Psoas muscle (tissue), 8 donors: ENCODE results near the gene ACER3. TPM values are rescaled to one million over a fixed set of nuclear protein-coding genes. Genes with fewer than 3 reads are reported as not detected.
"Not testable (repeated sequence)": the region's sequence is repeated elsewhere in the genome, so short reads cannot be mapped to it uniquely, and the experiment has no call there.

ENCODE experiments used
- ATAC-seq, 4 donors: fragments of 200-7000 bp; cut with Tn5 transposase; one replicate each; pipeline ENCODE4 v1.9.1; 2020; ENCODE audit warnings: moderate library complexity in 3 of 4, mild to moderate bottlenecking in 2 of 4
- DNase-seq, 2 donors: peaks; one replicate each; pipeline ENCODE4 v3.0.0-alpha.2; 2020
- H3K27ac ChIP-seq: fragments of 200-600 bp; one replicate; pipeline ENCODE4 v1.8.0; 2022
- H3K27me3 ChIP-seq, 3 donors: fragments of 200-600 bp in 1 of 3; one replicate each; pipeline versions ENCODE4 v1.6.1 to v1.8.0; 2013 to 2022; ENCODE audit warnings: low read length in 2 of 3, mild to moderate bottlenecking in 2 of 3, moderate library complexity in 1 of 3; ENCODE audit not compliant: insufficient read depth in 3 of 3
- H3K36me3 ChIP-seq, 2 donors: fragments of 200-600 bp in 1 of 2; one replicate each; pipeline versions ENCODE4 v1.6.1 to v1.8.0; 2013 to 2022; ENCODE audit warnings: low read depth in 1 of 2, mild to moderate bottlenecking in 1 of 2, moderate library complexity in 1 of 2; ENCODE audit not compliant: insufficient read depth in 1 of 2
- H3K4me1 ChIP-seq: fragments of 200-600 bp; one replicate; pipeline ENCODE4 v1.8.0; 2022
- H3K4me3 ChIP-seq: fragments of 200-600 bp; one replicate; pipeline ENCODE4 v1.8.0; 2022; ENCODE audit warnings: mild to moderate bottlenecking
- H3K9me3 ChIP-seq: fragments of 200-600 bp; one replicate; pipeline ENCODE4 v1.8.0; 2022
- CTCF ChIP-seq: fragments of 200-600 bp; IDR thresholded peaks from one replicate; pipeline ENCODE4 v1.8.0; 2022; ENCODE audit warnings: antibody characterized with exemption
- WGBS, 3 donors: extraction: QIAGEN DNeasy Blood & Tissue Kit; methylation state at CpG; one replicate each; pipeline versions ENCODE4 v1.1.6 to v1.1.7; 2013; 5-methylcytosine and 5-hydroxymethylcytosine counted together
- intact Hi-C, 2 donors: fragments of 100-400 bp; cut with DNase I; formaldehyde crosslinking; loops; one replicate each; pipeline versions ENCODE4 v1.11.0 to v1.14.2; 2022
- polyA plus RNA-seq, 3 donors: library from polyadenylated mRNA; stranded (reverse); fragments of 200-250 nt; gene quantifications; one replicate each; pipeline ENCODE4 v1.2.3, GENCODE V29; 2013
- total RNA-seq, 4 donors: library from RNA; stranded (reverse); fragmentation: NEBNext Ultra II Directional in 2 of 4; extraction: Animal tissue kit (Norgen Biotek cat#: 25700) in 2 of 4; gene quantifications; one replicate each; pipeline versions ENCODE4 v1.2.1 to v1.2.4, GENCODE V29; 2021 to 2023
- donor health status: healthy with polysubstance abuse.
- donor health status: DM: no; HTN: no; CAD: no; lungs with moderate emphysema.
- donor health status: Bipolar disorder and iron deficiency.
- donor health status: healthy.
- donor health status: DM: yes; HTN: yes; CAD: no.
- donor health status: DM: no; HTN: no; CAD: no.
- donor health status: DM: no; HTN: no; CAD: no.
- donor health status: DM: yes; HTN: yes; CAD: no.

ACER3 gene
- total and polyA plus RNA-seq, 7 donors: 0.76 to 6.3 (median 3.4) TPM

GRCh38 chr11:76861490-76861953 lies 804 bp downstream of the ACER3 start:
- intact Hi-C loops: loop anchor here in 1 of 2 donors (5.0 kb wide), 1 partner anchor 56 kb away; no protein-coding TSS in a partner anchor
- no peak for TF ChIP-seq CTCF
- peaks cover 17% of the 10 kb centered on the region for H3K4me1 ChIP-seq

GRCh38 chr11:76862794-76863193 lies 2.1 kb downstream of the ACER3 start:
- 71 to 91% (median 81%) methylated on average over 2 of the region's 2 CpGs for WGBS, 3 donors
- DNase-seq, H3K9me3 ChIP-seq, ATAC-seq, H3K27ac ChIP-seq, H3K4me3 ChIP-seq, H3K36me3 ChIP-seq, H3K27me3 ChIP-seq: not testable (repeated sequence)
- intact Hi-C loops: loop anchor here in 1 of 2 donors (5.0 kb wide), 1 partner anchor 55 kb away; no protein-coding TSS in a partner anchor
- peaks cover 16% of the 10 kb centered on the region for H3K4me1 ChIP-seq

More at GRCh38 chr11:76861490-76861953, 804 bp downstream of the ACER3 start:
- H3K27ac ChIP-seq: peak overlapping the region; percentile 85
- H3K4me3 ChIP-seq: peak overlapping the region; percentile 87
- no peaks in the 10 kb centered on the region for H3K36me3 ChIP-seq
- no peak for ATAC-seq
- 24 to 27% (median 25%) methylated on average over 6 of the region's 6 CpGs for whole genome bisulfite sequencing, 3 donors
- no peaks in the 10 kb centered on the region for H3K9me3 ChIP-seq
- H3K27me3 ChIP-seq: no peaks in the 10 kb centered on the region
- no peak for DNase-seq

- H3K36me3 ChIP-seq: no peaks in the 10 kb centered on the region
- intact Hi-C loops: loop anchor here in 1 of 2 donors (5.0 kb wide), 1 partner anchor 54 kb away; no protein-coding TSS in a partner anchor
- ATAC-seq: no peak
- TF ChIP-seq CTCF: no peak
- no peak for DNase-seq
- no peak overlapping the region for H3K4me3 ChIP-seq
- no peaks in the 10 kb centered on the region for H3K27me3 ChIP-seq
- peaks cover 16% of the 10 kb centered on the region for H3K4me1 ChIP-seq
- no peak overlapping the region for H3K27ac ChIP-seq
- WGBS, 3 donors: 87 to 93% (median 88%) methylated on average over 3 of the region's 3 CpGs
- H3K9me3 ChIP-seq: no peaks in the 10 kb centered on the region
These were observed 2.6 kb downstream of the ACER3 start for GRCh38 chr11:76863196-76863777.

- WGBS, 3 donors: 94 to 98% (median 98%) methylated on average over 6 of the region's 6 CpGs
- TF ChIP-seq CTCF: no peak
- Histone ChIP-seq H3K4me1 (no peaks in the 10 kb centered on the region), H3K36me3 (peaks cover 0 to 9% of the 10 kb centered on the region in 2 donors), H3K4me3 (no peak overlapping the region), H3K9me3 (no peaks in the 10 kb centered on the region), H3K27ac (no peak overlapping the region), H3K27me3 (no peaks in the 10 kb centered on the region)
- DNase-seq: no peak
- intact Hi-C loops: no loop called here
- no peak for ATAC-seq
These were observed 12.5 kb downstream of the ACER3 start for GRCh38 chr11:76872959-76873827.

GRCh38 chr11:76878014-76878413 lies 17.3 kb downstream of the ACER3 start:
- intact Hi-C loops: no loop called here
- no peak for TF ChIP-seq CTCF
- H3K36me3 ChIP-seq: no peaks in the 10 kb centered on the region
- no peaks in the 10 kb centered on the region for H3K27me3 ChIP-seq
- ATAC-seq: no peak
- H3K4me3 ChIP-seq: no peak overlapping the region
- no peak for DNase-seq
- peaks cover 8% of the 10 kb centered on the region for H3K4me1 ChIP-seq
- 91 to 97% (median 92%) methylated on average over 2 of the region's 2 CpGs for WGBS, 3 donors
- no peak overlapping the region for H3K27ac ChIP-seq
- no peaks in the 10 kb centered on the region for H3K9me3 ChIP-seq
